WERI-Rb-1 (cell line): ENCODE data around the gene GALNT18.
A peak's percentile ranks its signal among the peaks of the same experiment; 100 is the strongest.

Source experiments
- DNase-seq: peaks from one replicate; pipeline ENCODE4 v3.0.0-alpha.2; 2020
- H3K27ac ChIP-seq: fragments of 250-450 bp; sonication (Bioruptor Pico); 2 replicates; pipeline ENCODE4 v1.5.1; 2020; ENCODE audit warnings: mild to moderate bottlenecking, moderate library complexity
- H3K27me3 ChIP-seq: fragments of 250-450 bp; sonication (Bioruptor Pico); 2 replicates; pipeline ENCODE4 v1.5.1; 2021; ENCODE audit warnings: mild to moderate bottlenecking, low read depth, moderate library complexity; ENCODE audit not compliant: insufficient read depth, severe bottlenecking
- H3K36me3 ChIP-seq: fragments of 250-450 bp; sonication (Bioruptor Pico); 2 replicates; pipeline ENCODE4 v1.5.1; 2020; ENCODE audit warnings: mild to moderate bottlenecking, moderate library complexity
- H3K4me3 ChIP-seq: 2 replicates; pipeline ENCODE4 v1.5.1; 2011; ENCODE audit warnings: low read depth, mild to moderate bottlenecking, control low read depth, low read length
- H3K9me3 ChIP-seq: fragments of 250-450 bp; sonication (Bioruptor Pico); 2 replicates; pipeline ENCODE4 v1.5.1; 2021; ENCODE audit warnings: mild to moderate bottlenecking, moderate library complexity; ENCODE audit not compliant: severe bottlenecking
- TF ChIP-seq, protein P1 (sequence below): IDR thresholded peaks from 2 replicates; pipeline ENCODE4 v1.5.1; 2011; ENCODE audit warnings: low read depth, mild to moderate bottlenecking, control low read depth, inconsistent platforms, low read length

GALNT18 gene

DNA sequence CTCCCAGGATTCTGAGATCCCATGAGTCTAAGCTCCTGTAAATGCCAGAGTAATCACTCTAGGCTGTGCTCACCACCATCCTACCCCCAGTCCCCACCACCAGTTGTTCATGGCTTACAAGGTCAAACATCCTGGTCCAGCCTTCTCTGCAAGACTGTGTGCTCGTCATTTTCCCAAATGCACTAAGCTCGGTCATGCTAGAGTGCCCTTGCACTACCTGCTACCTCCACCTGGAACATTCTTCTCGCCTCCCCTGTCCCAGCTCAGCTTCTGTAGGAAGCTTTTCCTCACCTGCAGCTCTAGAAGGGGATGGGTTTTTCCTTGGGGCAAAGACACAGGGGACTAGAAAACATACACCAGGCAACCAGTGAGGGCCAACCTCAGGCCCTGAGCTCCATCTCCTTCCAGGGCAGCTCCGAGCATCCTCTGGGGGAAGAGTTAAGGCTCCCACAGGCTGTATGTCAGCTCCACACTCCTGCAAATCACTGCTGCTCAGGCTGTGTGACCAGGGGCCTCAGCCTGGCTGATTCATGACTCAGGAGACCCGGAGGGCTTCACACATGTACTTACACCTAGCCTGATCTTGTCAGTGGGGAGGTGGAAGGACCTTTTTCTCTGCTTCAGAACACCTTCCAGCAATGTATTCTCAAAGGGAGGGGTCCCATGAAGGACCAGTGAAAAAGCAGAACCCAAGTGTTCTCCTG lies 231.6 kb downstream of the GALNT18 start:
- TF ChIP-seq, protein P1, sequence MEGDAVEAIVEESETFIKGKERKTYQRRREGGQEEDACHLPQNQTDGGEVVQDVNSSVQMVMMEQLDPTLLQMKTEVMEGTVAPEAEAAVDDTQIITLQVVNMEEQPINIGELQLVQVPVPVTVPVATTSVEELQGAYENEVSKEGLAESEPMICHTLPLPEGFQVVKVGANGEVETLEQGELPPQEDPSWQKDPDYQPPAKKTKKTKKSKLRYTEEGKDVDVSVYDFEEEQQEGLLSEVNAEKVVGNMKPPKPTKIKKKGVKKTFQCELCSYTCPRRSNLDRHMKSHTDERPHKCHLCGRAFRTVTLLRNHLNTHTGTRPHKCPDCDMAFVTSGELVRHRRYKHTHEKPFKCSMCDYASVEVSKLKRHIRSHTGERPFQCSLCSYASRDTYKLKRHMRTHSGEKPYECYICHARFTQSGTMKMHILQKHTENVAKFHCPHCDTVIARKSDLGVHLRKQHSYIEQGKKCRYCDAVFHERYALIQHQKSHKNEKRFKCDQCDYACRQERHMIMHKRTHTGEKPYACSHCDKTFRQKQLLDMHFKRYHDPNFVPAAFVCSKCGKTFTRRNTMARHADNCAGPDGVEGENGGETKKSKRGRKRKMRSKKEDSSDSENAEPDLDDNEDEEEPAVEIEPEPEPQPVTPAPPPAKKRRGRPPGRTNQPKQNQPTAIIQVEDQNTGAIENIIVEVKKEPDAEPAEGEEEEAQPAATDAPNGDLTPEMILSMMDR, result no peak
- Histone ChIP-seq H3K27me3 (no peaks in the 10 kb centered on the region), H3K27ac (no peak overlapping the region), H3K36me3 (no peaks in the 10 kb centered on the region), H3K9me3 (no peaks in the 10 kb centered on the region), H3K4me3 (no peak overlapping the region)
- no peak for DNase-seq

DNA sequence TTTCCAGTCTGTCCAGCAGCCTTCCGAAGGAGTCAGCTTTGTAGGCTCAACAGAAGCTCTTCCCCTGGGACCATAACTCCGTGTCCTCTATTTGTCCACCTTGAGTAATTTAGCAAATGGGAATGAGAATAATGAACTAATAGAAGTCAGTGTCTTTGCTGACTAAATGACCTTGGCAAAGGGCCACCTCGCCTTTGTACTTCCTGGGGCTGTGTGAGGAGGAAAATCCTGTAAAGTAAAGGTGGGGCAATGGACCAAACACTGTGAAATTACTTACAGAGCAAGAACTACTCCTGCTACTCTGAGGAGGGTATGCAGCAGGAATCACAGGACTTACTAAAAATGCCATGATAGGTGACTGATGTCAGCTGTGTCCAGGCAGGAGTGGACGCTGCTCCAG lies 232.6 kb downstream of the GALNT18 start:
- Histone ChIP-seq H3K4me3 (no peak overlapping the region), H3K27ac (no peak overlapping the region), H3K9me3 (no peaks in the 10 kb centered on the region), H3K27me3 (no peaks in the 10 kb centered on the region), H3K36me3 (no peaks in the 10 kb centered on the region)
- no peak for DNase-seq
- TF ChIP-seq, protein P1, result no peak

DNA sequence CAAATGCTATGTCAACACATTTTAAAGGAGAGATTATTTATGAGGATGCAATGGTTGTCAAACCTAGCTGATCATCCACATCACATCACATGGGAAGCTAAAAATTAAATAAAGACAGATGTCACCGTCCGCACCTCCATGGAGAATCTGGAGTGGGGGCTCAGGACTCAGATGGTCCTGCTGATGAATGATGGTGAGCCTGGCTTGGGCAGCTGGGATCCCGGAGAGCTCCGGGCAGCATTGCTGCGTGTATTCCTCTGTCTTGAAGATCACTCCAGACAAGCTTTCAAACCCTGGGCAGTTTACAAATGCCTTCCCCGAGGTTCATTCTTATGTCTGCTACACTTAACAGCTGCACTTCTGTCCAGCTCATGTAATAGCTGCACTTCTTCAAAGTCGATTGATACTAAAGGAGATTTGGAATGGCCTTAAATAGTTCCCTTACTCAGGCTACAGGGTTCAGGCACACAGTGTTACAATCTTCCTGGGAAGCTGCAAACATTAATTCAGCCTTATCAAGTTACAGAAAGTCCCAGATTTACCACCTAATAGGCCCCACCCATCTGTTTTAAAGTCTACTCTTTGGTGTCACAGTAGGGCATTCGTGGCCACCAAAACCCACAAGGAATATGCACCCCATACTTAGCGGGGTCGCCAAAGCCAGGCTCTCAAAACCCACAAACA lies 234.0 kb downstream of the GALNT18 start:
- H3K36me3 ChIP-seq, result no peaks in the 10 kb centered on the region
- H3K4me3 ChIP-seq, result no peak overlapping the region
- H3K9me3 ChIP-seq, result no peaks in the 10 kb centered on the region
- no peaks in the 10 kb centered on the region for H3K27me3 ChIP-seq
- TF ChIP-seq, protein P1, result no peak
- H3K27ac ChIP-seq, result no peak overlapping the region
- peak; percentile 55 for DNase-seq

DNA sequence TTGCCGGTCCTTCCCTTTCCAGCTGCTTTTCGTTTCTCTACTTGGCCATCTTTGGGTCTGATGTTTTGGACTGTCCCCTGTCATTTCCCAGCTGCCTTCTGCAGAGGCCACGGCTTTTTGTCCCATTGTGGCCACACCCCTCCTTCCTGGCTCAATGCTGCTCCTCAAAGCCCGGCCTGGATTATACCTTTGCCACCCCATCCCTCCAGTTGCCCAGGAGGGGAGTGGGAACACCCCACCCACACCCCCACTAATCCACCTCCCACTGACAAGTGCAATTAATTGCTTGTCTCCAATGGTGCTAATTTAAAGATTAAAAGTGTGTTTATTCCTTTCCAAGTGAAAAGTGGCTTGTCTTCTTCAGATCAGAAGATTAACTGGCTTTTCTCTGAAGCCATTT lies 234.6 kb downstream of the GALNT18 start:
- H3K27me3 ChIP-seq, result no peaks in the 10 kb centered on the region
- TF ChIP-seq, protein P1, result no peak
- H3K36me3 ChIP-seq, result no peaks in the 10 kb centered on the region
- peak; percentile 89 for DNase-seq
- H3K27ac ChIP-seq, result no peak overlapping the region
- H3K4me3 ChIP-seq, result no peak overlapping the region
- no peaks in the 10 kb centered on the region for H3K9me3 ChIP-seq

DNA sequence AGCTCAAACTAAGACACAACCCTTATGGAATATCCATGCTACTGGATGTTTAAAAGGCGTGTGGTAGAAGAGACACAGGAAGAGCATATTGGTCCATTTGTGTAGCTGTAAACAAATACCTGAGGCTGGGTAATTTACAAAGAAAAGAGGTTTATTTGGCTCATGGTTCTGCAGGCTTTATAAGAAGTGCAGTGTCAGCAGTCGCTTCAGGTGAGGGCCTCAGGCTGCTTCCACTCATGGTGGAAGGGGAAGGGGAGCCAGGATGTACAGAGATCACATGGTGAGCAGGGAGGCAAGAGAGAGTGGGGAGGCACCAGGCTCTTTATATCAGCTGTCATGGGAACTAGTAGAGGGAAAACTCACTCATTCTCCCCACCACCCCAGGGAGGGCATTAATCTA lies 237.0 kb downstream of the GALNT18 start:
- no peak for DNase-seq
- Histone ChIP-seq H3K36me3 (no peaks in the 10 kb centered on the region), H3K9me3 (no peaks in the 10 kb centered on the region), H3K27me3 (no peaks in the 10 kb centered on the region), H3K4me3 (no peak overlapping the region), H3K27ac (no peak overlapping the region)
- TF ChIP-seq, protein P1, result no peak
